GM18517 (cell line): ENCODE measurements around the gene ONECUT3.
"Not testable (repeated sequence)": the region's sequence is repeated elsewhere in the genome, so short reads cannot be mapped to it uniquely, and the experiment has no call there.

ENCODE experiments used
- ATAC-seq: cut with Tn5 transposase; IDR thresholded peaks from one replicate; pipeline ENCODE4 v1.9.1; 2021; ENCODE audit warnings: mild to moderate bottlenecking, moderate library complexity; ENCODE audit not compliant: unreplicated experiment

The ONECUT3 gene

DNA sequence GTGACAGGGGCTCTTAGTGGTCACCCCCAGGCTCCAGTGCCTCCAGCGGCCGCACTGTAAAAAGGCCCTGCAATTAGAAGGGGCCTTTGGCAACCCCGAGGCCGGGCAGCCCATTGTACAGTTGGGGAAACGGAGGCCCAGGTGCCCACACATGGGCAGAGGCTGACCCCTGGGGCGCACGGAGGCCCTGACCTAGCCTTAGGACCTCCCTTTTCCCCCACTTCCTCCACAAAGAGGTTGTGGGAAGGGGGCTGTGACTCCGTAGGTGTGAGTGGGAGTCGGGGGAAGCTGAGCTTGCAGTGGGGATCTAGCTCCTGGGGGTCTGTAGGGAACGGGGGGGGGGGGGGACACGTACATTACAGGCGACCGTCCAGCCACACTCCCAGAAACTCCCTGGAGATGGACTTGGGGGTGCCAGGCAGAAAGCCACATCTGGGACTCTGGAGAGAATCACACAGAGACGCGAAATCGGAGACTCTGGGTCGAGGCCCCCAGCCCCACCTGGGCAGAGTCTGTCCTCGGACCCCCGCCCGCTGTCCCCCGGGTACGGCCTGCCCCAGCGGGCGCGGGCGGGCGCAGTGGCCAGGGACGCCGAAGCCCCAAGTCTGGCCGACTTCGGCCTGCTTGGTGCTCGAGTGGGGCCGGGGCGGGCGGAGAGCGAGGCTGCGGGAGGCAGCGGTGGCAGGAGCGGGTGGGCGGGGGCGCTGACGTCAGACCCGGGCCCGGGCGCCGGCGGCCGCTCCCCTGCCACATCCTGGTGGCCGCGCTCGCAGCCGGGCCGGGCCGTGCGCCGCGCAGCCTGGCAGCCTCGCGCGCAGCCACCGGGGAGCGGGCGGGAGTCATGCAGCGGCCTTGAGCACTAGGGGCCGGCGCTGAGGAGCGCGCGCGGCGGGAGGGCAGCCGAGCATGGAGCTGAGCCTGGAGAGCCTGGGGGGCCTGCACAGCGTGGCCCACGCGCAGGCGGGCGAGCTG, at the start of gene ONECUT3:
TSS of gene ONECUT3 (plus strand) at position 750 of the 972 bp plus-strand sequence. CDS start at position 907, 157 bp downstream.
- no peak for ATAC-seq

DNA sequence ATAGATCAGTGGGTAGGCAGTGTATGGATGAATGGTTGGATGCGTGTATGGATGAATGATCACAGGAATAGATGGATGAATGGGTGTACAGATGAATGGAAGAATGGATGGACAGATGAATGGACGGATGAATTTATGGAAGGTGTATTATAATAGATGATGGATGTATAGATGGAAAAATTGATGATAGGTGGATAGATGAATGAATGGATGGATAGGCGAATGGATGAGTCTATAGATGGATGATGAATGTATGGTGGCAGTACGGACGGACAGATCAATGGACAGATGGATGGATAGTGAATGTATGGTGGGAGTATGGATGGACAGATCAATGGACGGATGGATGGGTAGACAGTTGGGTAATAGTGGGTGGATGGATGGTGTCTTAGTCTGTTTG, 49.0 kb upstream of the ONECUT3 start:
- no peak for ATAC-seq

DNA sequence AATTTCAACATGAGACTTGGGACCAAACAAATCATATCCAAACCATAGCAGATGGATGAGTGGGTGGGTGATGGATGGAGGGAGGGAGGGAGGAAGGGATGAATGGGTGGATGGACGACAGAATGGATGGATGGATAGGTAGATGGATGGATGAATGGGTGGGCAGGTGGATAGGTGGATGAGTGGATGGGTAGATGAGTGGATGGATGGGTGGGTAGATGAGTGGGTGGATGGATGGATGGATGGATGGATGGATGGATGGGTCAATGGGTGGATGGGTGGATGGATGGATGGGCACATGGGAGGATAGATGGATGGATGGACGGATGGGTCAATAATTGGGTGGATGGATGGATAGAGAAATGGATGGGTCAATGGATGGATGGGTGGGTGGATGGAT, 47.9 kb upstream of the ONECUT3 start:
- no peak for ATAC-seq

DNA sequence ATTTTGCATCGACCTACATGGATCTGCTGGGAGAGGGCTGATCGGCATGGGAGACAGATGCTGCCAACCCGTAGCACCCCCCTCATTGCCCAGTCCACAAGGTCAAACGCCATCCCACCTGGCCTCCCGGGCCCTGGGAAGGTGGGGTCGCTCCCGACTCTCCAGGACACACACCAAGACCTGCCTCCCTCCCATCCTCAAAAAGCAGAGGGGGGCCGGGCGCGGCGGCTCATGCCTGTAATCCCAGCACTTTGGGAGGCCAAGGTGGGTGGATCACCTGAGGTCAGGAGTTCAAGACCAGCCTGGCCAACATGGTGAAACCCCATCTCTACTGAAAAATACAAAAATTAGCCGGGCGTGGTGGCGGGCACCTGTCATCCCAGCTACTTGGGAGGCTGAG, 46.7 kb upstream of the ONECUT3 start:
- not testable (repeated sequence) for ATAC-seq

DNA sequence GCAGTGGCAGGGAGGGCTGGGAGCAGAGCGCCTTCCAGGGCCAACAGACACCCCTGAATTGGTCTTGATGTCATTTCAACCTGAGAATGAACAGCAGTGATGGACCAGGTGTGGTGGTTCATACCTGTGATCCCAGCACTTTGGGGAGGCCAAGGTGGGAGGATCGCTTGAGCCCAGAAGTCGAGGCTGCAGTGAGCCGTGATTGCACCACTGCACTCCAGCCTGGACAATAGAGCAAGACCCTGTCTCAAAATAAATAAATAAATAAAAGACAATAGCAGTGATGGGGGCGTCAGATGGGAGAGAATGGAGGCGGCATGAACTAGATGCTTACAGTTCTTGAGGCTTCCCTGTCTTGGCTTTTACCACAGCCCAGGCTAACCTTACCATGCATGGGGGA, 46.1 kb upstream of the ONECUT3 start:
- ATAC-seq, result no peak

DNA sequence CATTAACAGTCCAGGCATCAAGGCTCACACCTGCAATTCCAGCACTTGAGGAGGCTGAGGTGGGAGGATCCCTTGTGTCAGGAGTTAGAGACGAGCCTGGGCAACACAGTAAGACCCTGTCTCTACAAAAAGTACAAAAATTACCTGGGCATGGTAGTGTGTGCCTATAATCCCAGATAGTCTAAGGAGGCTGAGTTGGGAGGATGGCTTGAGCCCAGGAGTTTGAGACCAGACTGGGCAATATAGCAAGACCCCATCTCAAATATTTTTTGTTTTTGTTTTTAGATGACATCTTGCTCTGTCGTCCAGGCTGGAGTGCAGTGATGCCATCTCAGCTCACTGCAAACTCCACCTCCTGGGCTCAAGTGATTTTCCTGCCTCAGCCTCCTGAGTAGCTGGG, 40.1 kb upstream of the ONECUT3 start:
- ATAC-seq, result no peak

DNA sequence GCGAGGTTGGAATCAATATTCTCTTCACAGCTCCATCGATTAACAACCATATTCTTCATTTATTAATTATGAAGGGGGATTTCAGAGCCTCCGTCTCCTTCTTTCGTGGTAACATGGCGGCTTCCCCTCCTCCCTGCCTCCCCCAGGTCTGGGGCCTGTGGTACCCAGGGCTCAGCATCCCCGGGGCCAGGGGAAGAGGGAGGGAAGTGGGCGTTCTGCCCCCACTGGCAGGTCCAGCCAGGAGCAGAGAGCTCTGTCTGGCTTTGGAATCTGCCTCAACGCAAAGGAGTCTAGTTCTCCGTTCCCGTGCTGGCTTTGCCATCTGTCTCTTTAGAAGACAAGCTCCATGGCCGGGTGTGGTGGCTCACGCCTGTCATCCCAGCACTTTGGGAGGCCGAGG, 37.8 kb upstream of the ONECUT3 start:
- no peak for ATAC-seq

DNA sequence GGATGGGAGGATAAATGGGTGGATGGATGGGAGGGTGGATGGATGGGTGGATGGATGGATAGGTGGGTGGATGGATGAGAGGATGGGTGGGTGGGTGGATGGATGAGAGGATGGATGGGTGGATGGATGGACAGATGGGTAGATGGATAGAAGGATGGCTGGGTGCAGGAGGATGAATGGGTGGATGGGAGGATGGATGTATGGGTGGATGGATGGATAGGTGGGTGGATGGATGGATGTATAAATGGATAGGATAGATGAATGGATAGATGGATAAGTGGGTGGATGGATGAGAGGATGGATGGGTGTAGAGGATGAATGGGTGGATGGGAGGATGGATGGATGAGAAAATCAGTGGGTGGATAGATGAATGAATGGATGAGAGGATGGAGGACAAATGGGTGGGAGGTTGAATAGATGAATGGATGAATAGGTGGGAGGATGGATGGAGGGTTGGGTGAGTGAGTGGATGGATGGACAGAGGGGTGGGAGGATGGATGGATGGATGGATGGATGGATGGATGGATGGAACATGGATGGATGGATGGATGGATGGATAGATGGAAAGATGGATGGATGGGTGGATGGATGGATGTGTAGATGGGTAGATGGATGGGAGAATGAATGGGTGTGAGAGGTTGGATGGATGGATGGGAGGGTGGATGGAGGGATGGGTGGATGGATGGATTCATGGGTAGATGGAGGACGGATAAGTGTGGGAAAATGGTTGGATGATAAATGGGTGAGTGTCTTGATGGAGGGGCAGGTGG, 35.9 kb upstream of the ONECUT3 start:
- ATAC-seq, result no peak

DNA sequence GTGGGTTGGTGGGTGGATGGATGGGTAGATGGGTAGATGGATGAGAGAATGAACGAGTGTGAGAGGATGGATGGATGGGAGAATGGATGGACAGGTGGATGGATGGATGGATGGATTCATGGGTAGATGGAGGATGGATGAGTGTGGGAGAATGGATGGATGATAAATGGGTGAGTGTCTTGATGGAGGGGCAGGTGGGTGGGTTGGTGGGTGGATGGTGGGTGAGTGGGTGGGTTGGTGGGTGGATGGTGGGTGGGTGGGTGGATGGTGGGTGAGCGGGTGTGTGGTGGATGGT, 35.4 kb upstream of the ONECUT3 start:
- ATAC-seq, result no peak

DNA sequence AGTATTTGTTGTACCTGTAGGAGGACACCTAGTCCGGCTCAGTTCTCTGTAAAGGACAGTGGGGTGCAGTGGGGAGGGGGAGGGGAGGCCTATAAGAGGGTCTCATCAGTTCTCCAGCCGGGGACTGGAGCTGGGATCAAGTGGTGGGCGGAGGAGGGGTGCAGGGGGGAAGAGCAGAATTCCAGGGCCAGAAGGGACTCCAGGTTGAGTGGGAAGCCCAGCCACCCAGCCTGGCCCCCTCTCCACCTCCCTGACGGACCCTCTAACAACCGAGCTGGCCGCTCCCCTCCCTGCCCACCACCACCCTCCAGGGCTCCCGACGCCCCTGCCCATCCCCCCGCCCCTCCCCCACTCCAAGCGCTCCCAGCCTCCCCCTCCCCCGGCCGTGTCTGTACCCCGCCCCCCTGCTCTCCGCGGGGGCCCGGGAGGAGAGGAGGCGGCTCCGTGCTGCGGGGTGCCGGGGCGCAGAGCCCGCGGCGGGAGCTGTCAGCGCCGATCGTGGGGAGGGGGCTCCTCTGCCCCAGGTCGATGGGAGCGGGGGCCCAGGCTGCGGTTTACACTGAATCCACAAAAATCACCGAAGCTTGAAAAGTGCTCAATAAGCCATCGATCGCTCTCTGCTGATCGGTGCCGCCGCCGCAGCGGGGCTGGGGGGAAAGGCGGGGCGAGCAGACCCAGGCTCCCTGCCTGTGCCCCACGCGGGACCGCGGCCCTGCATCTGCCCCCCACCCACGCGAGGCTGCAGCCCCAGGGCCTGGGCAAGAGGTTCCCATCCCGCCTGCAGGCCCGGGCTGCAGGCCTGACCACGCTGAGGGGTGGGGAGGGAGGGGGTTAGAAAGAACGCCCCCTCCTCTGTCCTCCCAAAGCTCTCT, 34.6 kb upstream of the ONECUT3 start:
- ATAC-seq, result no peak

DNA sequence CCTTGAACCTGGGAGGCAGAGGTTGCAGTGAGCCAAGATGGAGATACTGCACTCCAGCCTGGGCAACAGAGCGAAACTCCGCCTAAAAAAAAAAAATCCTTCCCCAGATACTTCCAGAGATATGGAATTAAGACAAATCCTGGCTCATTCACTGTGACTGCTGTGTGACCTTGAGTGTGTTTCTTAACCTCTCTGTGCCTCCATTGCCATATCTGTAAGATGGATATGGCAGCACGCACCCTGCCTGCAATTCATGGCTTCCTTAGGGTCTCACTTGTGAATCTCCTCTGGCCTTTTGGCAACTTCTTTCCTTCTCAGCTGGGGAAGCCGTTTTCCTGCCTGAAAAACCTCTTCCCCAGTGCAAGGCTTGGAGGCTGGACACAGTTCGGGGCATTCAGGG, 33.8 kb upstream of the ONECUT3 start:
- ATAC-seq, result no peak

DNA sequence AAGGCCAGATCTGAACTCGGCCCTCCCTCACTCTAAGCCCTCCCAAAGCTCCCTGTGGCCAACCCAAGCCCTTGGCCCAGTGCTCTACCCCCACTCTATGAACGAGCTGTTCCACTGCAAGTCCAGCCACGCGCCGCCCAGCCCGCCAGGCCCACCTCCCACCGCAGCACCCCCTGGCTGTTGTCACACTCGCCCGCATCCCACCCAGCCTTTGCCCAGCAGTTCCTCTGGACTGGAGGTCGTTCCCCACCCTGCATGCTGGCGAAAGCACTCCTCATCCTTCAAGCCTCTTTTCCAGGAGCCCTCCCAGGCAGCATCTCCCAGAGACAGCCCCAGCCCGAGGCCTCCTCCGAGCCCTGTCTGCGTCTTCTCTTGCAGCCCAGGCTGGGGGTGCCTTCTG, 33.1 kb upstream of the ONECUT3 start:
- ATAC-seq, result no peak

DNA sequence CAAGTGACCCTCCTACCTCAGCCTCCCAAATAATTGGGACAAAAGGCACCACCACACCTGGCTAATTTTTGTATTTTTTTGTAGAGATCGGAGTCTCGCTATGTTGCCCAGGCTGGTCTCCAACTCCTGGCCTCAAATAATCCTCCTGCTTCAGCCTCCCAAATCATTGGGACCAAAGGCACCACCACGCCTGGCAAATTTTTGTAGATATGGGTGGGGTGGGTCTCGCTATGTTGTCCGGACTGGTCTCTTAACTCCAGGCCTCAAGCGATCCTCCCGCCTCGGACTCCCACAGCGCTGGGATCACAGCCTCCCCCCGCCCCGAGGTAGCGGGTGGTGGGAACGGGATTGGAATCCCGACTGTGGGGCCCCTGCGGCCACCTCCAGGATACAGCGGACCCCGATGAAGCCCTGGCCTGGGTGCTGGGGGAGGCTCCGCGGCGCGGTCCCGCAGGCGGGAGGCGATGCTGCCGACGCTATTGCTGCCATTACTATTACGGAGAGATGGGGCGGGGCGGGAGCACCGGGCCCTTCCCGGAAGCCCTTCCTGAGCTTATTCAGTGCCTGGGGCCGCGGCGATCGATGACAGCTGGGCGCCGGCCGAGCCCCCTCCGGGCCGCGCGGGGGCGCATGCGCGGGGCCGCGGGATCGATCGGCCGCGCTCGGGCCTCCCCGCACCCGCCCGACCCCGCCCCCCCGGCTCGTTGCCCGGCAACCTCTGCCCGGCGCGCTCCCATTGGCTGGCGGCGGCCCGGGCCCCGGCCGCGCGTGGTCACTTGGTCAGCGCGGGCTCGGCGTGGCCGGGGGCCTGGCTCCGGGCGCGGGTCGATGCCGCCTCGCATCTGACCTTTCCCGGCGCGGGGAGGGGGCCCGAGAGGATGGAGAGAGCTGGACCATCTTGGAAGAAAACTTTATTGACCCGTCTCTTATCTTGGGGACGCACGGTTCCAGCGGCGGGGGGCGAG, 27.9 kb upstream of the ONECUT3 start:
- ATAC-seq, result no peak

DNA sequence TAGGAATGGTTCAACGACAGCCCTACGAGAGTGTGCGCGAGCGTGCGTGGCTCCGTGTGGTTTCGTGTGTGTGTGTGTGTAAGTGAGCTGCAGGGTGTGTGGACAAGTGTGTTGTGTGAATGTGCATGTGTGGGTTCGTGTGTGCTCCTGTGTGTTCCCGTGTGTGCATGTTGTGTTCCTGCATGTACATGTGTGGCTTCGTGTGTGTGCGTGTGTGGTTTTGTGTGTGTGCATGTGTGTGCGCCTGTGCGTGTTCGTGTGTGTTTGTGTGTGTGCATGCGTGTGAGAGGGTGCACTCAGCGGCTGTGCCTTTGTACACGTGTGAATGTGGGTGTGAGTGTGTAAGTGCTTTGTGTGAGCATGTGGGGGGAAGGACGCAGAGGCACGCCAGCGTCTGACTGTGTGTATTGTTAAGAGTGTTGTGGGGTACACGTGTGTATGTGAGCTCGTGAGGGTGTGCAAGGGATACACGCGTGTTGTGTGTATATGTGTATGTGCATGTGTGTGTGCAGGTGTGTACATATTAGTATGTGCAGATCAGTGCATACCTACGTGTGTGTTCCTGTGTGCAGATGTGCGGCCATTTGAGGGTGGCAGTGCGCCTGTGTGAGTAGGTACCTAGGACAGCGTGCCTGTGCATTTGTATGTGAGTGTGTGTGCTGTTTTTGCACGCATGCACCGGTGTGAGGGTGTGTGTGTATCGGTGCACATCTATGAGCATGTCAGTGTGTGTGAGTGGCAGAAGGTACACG, 24.3 kb upstream of the ONECUT3 start:
- ATAC-seq, result no peak

DNA sequence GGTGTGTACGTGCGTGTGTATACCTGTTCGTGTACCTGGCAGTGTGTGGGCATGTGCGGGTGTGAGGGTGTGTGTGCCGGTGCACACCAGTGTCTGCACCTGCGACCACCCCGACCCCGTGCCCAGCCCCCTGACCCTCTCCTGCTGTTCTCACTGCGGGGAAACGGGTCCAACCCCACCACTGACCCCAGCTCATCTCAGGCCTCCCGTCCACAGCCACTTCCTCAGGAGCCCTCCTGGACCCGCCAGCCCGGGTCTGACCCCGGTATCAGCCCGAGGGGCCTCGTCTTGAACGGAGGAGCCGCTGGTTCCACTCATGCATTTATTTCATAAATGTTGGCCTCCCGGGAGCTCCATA, 23.8 kb upstream of the ONECUT3 start:
- ATAC-seq, result no peak

DNA sequence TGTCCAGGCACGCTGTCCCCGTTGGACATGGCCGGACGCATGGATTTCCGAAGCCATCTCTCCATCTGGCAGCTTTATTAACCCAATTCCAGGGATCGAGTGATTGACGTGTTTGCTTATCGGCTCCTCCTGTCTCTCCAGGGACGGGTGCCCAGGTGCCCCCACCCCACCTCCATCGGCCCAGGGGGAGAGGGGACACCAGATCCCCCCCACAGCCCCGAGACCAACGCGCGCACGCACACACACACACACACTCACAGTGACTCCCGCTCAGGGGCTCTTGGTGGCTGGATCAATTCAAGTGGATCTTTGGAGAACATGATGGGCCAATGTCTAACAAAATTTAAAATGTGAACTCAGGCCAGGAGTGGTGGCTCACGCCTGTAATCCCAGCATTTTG, 23.1 kb upstream of the ONECUT3 start:
- no peak for ATAC-seq

DNA sequence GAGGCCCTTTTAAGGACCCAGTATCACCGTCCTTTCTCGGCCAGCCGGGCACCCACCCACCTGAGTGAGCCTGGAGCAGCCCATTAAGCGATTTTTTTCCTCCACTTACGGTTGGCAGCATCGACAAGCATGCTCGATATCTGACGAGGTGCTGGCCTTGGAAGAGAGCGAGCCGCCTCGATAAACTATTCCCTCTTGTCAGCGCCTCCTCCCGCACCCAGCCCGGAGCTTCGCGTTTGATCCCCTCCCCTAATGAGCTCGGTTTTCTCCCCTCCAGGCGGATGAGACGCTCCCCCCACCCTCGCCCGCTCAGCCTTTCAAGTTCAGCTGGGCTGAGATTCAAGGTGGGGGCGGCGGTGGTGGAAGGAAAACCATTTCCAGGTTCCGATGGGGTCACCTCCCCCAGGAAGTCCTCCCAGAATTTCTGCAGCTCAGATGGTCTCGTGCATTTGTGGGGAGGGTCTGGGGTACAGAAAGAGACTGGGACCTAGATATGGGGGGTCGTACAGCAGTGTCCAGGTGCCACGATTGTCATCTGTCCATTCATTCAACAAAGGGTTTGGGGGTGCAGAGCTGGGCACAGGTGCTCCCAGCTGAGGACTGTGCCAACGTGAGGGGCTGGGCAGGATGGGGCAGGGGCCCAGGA, 18.9 kb upstream of the ONECUT3 start:
- ATAC-seq, result no peak

DNA sequence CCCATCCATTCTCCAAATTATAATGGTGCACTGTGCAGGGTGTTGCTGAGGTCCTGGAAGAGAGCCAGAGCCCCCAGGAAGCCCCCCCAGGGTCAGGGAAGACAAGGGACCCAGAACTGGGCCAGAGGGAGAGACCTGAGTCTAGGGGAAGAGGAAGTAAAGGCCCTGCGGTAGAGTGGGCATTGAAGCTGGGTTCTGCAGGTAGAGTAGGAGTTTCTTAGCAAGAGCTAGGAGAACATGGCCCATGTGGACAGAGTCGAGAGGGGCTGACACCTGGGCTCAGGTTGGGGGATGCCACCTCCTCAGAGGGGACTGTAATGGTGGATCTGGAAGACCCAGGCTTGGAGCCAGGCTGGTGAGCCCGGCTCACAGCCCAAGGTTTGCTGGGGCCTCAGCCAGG, 17.0 kb upstream of the ONECUT3 start:
- no peak for ATAC-seq

DNA sequence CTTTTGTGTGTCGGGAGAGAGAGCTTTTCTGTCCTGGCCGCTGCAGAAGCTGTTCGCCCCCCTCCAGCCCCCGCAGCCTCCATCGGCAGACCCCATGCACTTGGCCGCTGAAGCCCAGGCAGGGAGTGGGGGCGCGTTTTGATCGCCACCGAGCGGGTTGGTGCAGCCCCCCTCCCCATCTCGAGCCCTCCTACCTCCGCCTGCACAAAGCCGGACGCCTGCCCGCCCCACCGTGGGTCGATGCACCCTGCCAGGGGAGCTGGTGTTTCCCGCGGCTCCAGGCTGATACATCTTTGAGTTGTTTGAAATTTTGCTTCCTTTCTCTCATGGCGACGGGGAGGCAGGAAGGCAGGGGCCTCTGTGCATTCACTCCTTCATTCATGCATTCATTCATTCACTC, 16.4 kb upstream of the ONECUT3 start:
- no peak for ATAC-seq
